Measurements from ENCODE around the gene CSF3R.
"Not testable (repeated sequence)": the region's sequence is repeated elsewhere in the genome, so short reads cannot be mapped to it uniquely, and the experiment has no call there.

CSF3R gene

DNA sequence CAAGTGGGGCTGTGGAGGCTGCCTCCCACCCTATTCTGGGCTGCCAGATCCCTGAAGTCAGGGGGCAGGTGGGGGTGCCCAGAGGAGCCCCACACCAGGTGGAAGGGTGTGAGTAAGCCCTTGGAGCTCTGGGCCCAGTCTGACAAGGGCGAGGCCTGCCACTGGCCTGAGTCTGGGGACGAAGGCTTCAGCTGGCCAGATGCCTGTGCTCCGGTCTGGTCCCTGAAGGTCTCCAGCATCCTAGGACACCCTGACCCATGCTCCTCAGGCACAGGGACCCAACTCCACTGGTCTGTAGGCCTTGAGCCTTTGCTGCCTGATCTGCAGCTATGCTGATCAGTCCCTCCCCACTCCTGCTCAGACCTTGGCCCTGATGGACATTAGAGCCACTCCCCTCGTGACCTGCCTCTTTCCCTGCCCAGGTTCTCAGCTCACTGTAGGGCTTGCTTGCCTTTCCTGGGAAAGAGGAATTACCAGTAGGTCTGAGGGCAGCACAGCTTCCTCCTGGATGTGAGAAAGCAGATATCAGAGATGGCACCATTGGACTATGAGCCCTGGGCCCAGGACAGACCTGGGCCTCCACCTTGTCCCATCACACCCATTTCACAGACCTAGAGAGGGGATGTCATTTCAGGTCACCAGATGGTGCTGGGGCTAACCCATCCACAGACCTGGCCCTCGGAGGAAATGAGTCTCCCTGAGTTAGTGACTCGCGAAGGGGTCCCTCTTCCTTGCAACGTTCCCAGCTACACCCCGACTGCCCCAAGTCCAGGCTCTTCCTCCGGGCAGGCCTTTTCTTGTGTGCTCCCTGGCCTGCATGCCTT, 32.8 kb upstream of the CSF3R start:
- DNase-seq (ENCODE audit: insufficient read length, low spot score) (no peak), FAIRE-seq (no peak)
- TF ChIP-seq POLR2A (IDR thresholded peaks at IDR 0.05; ENCODE audit: low read depth, low read length) = no peak
- no peak for TF ChIP-seq PAX5 (IDR thresholded peaks at IDR 0.05; ENCODE audit: insufficient read depth, low read length, severe bottlenecking)
- no peak for TF ChIP-seq POU2F2 (IDR thresholded peaks at IDR 0.05; ENCODE audit: low read depth, low read length)
- no peak for TF ChIP-seq TAF1 (IDR thresholded peaks at IDR 0.05; ENCODE audit: low read depth, low read length)
- no peak for TF ChIP-seq POLR2AphosphoS5 (IDR thresholded peaks at IDR 0.05; ENCODE audit: low read depth, low read length)
- TF ChIP-seq SPI1 (IDR thresholded peaks at IDR 0.05; ENCODE audit: low read depth, low read length) = no peak

DNA sequence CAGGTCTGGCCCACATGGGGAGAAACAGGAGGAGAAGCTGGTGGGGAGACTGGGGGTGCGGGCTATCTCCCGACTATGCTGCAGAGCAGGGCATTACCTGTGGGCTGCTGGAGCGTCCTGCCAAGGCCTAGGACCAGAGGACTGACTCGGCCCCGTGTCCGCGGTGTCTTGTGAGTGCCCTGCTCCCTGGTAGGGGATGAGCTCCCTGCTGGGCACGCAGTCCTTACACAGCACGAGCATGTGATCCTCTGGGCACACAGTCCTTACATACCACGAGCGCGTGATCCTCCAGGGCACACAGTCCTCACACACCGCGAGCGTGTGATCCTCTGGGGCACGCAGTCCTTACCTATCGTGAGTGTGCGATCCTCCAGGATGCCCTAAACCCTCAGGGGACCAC, 31.8 kb upstream of the CSF3R start:
- DNase-seq (ENCODE audit: insufficient read length, low spot score) = no peak
- no peak for FAIRE-seq
- TF ChIP-seq SPI1 (IDR thresholded peaks at IDR 0.05; ENCODE audit: low read depth, low read length) (no peak), TAF1 (IDR thresholded peaks at IDR 0.05; ENCODE audit: low read depth, low read length) (no peak), POU2F2 (IDR thresholded peaks at IDR 0.05; ENCODE audit: low read depth, low read length) (no peak)

DNA sequence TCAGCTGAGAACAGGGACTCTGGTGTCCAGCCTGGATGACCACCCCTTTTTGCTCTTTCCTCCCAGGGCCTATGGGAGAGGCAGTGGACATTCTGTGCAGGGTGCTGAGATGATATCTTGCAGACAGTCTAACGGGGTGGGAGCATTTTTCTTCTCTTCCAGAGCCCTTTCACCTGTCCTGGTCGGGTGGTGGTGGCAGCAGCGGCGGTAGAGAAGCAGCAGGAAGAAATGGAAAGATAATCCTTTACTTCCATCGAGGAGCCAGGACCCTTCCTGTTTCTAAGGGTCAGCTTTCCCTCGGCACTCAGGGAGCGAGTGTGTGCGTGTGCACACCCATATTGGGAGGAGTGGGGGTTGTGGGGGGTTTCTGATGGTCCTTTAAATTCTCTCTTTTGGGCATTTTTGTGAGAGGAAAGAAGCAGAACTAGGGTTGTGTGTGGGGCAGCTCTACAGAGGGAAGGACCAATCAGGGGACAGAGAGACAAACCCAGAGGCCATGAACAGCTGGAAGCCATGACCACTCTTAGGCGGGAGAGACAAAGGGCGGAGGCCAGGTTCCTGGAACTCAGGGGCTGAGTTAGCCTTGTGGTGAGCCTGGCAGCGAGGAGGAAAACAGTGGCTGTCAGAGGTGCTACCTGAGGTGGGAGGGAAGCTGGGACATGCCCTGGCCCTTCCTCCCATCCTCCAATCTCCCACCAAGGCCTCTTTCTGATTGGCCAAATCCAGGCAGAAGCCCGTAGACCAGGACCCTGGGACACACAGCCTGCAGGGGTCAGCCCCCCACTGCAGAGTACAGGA, 31.2 kb upstream of the CSF3R start:
- FAIRE-seq (no peak), DNase-seq (ENCODE audit: insufficient read length, low spot score) (no peak)
- TF ChIP-seq SPI1 (IDR thresholded peaks at IDR 0.05; ENCODE audit: low read depth, low read length) (no peak), PAX5 (IDR thresholded peaks at IDR 0.05; ENCODE audit: insufficient read depth, low read length, severe bottlenecking) (no peak), POLR2AphosphoS5 (IDR thresholded peaks at IDR 0.05; ENCODE audit: low read depth, low read length) (no peak), POLR2A (IDR thresholded peaks at IDR 0.05; ENCODE audit: low read depth, low read length) (no peak), TAF1 (IDR thresholded peaks at IDR 0.05; ENCODE audit: low read depth, low read length) (no peak), POU2F2 (IDR thresholded peaks at IDR 0.05; ENCODE audit: low read depth, low read length) (no peak)

DNA sequence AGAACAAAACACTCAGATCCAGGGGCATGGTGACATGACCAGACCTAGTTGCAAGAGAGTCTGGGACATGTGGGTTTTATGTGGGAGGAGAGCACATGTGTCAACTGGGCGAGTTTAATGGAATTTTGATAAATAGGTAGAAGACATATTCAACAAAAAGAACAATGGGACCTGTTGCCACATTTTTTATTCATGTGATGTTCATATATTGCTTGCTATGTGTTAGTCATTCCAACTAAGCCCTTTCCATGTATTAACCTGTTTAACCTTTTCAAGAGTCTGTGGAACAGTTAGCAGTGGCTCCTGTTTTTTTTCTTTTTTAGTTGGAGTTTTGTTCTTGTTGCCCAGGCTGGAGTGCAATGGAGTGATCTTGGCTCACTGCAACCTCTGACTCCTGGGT, 30.1 kb upstream of the CSF3R start:
- FAIRE-seq (no peak), DNase-seq (ENCODE audit: insufficient read length, low spot score) (no peak)
- TF ChIP-seq POLR2A (IDR thresholded peaks at IDR 0.05; ENCODE audit: low read depth, low read length) (no peak), POLR2AphosphoS5 (IDR thresholded peaks at IDR 0.05; ENCODE audit: low read depth, low read length) (no peak), PAX5 (IDR thresholded peaks at IDR 0.05; ENCODE audit: insufficient read depth, low read length, severe bottlenecking) (no peak), TAF1 (IDR thresholded peaks at IDR 0.05; ENCODE audit: low read depth, low read length) (no peak), POU2F2 (IDR thresholded peaks at IDR 0.05; ENCODE audit: low read depth, low read length) (no peak), SPI1 (IDR thresholded peaks at IDR 0.05; ENCODE audit: low read depth, low read length) (no peak)

DNA sequence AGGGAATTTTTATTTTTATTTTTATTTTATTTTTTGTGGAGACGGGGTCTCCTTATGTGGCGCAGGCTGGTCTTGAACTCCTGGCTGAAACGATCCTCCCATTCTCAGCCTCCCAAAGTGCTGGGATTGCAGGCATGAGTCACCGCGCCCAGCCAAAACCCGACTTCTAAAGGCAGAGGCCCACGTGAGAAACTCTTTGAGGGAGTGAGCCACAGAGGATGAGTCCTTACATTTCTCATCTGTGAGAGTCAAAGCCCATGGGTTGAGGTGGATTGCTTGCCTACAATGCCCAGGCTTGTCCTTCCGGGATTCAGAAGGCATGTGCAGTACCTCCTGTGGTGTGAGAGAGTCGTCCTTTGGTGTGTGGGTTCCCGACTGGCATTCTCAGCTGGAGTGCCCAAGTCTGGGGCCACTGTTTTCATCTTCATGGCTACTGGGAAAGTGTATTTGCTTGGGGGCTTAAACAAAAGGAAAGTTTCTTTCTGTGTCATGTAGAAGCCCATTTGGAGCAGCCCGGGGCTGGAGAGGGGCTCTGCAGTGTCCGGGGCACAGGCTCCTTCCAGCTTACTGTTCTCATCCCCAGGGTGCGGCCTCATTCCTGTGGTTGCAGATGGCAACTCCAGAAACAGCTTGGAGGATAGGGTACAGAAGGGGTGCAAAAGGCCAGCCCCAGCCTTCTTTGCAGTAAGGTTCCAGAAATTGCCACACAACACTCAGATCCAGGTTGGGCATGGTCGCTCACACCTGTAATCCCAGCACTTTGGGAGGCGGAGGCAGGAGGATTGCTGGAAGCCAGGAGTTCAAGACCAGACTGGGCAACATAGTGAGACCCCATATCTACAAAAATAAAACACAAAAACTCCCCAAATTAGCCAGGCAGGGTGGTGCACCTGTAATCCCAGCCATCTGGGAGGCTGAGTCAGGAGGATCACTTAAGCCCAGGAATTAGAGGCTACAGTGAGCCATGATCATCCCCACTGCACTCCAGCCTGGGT, 29.4 kb upstream of the CSF3R start:
- TF ChIP-seq SPI1 (IDR thresholded peaks at IDR 0.05; ENCODE audit: low read depth, low read length) (no peak), PAX5 (IDR thresholded peaks at IDR 0.05; ENCODE audit: insufficient read depth, low read length, severe bottlenecking) (no peak), TAF1 (IDR thresholded peaks at IDR 0.05; ENCODE audit: low read depth, low read length) (no peak), POLR2A (IDR thresholded peaks at IDR 0.05; ENCODE audit: low read depth, low read length) (no peak), POU2F2 (IDR thresholded peaks at IDR 0.05; ENCODE audit: low read depth, low read length) (no peak), POLR2AphosphoS5 (IDR thresholded peaks at IDR 0.05; ENCODE audit: low read depth, low read length) (no peak)
- FAIRE-seq = no peak
- no peak for DNase-seq (ENCODE audit: insufficient read length, low spot score)

DNA sequence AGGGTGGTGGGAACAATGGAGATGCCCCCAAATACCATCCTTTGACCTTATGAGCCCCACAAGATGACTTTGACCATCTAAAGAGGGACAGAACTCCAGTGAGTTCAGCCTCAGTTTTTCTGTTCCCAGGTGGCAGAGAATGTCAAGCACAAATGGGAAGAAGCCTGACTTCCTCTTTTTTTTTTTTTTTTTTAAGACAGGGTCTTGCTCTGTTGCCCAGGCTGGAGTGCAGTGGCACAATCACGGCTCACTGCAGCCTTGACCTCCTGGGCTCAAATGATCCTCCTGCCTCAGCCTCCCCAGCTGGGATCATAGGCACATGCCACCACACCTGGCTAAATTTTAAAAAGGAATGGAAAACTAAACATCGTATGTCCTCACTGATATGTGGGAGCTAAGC, 28.5 kb upstream of the CSF3R start:
- not testable (repeated sequence) for DNase-seq (ENCODE audit: insufficient read length, low spot score); FAIRE-seq
- TF ChIP-seq SPI1 (IDR thresholded peaks at IDR 0.05; ENCODE audit: low read depth, low read length) = peak; percentile 62

DNA sequence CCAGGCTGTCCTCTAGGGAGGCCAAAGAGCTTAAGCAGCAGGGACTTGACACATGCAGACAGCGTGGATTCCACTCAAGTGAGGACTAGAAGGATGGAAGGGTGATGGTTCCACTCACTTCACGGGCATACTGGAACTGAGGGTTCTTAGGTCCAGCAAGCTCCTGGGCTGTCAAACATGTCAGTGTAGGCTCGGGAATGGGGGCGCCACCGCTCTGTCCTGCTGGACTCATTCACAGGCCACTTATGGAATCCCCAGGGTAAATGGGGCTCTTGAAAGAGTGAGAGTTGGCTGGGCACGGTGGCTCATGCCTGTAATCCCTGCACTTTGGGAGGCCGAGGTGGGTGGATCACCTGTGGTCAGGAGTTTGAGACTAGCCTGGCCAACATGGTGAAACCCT, 27.7 kb upstream of the CSF3R start:
- FAIRE-seq = no peak
- TF ChIP-seq POLR2AphosphoS5 (IDR thresholded peaks at IDR 0.05; ENCODE audit: low read depth, low read length) (no peak), POLR2A (IDR thresholded peaks at IDR 0.05; ENCODE audit: low read depth, low read length) (no peak), PAX5 (IDR thresholded peaks at IDR 0.05; ENCODE audit: insufficient read depth, low read length, severe bottlenecking) (no peak), SPI1 (IDR thresholded peaks at IDR 0.05; ENCODE audit: low read depth, low read length) (no peak), TAF1 (IDR thresholded peaks at IDR 0.05; ENCODE audit: low read depth, low read length) (no peak), POU2F2 (IDR thresholded peaks at IDR 0.05; ENCODE audit: low read depth, low read length) (no peak)
- DNase-seq (ENCODE audit: insufficient read length, low spot score) = no peak

DNA sequence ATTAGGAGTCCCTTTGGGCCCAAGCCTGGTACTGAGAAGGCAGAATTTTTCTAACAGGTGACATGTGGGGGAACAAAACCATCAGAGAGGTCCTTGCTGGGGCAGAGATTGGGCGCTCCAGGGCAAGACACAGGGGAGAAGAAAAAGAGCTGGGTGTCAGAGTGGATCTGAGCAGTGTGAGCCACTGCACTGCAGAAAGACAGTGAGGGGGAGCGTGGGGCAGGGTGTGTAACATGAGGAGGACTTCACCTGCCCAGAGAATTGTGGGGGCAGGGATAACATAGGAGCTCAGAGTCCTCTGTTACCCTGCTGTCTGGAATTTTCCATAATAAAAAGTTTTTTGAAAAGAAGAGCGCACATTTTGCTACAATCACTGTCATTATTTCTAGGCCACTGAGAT, 25.5 kb upstream of the CSF3R start:
- FAIRE-seq (no peak), DNase-seq (ENCODE audit: insufficient read length, low spot score) (no peak)
- no peak for TF ChIP-seq PAX5 (IDR thresholded peaks at IDR 0.05; ENCODE audit: insufficient read depth, low read length, severe bottlenecking)
- TF ChIP-seq POLR2AphosphoS5 (IDR thresholded peaks at IDR 0.05; ENCODE audit: low read depth, low read length) = no peak
- TF ChIP-seq SPI1 (IDR thresholded peaks at IDR 0.05; ENCODE audit: low read depth, low read length) = no peak
- no peak for TF ChIP-seq POU2F2 (IDR thresholded peaks at IDR 0.05; ENCODE audit: low read depth, low read length)

DNA sequence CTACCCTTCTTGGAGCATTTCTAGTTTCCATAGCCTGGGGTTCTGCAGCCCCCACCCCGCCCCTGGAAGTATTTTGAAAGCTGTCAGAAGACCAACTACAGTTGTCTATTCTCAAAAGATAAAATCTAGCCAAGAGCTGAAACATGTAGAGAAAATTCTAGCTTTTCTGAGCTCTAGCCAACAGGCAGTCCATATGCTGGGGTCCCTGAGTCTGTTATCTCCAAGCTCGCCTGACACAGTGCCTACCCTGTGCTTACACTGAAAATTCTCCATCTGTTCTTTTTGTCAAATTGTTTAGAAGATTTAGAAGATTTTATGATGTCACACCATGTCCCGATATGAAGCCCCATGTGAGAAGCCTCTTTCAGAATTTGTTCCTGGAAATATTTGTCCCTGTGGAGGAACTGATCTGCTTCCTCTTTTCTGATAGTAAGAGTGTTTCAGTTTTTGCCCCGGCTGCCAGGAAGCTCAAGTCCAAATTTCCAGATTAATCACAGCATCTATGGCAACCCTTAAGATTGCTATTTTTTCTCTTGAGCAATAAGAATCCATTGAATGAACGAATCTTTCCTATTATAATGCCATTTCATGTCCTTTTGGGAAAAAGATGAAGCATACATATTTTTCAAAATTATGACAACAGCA, 23.7 kb upstream of the CSF3R start:
- TF ChIP-seq POLR2AphosphoS5 (IDR thresholded peaks at IDR 0.05; ENCODE audit: low read depth, low read length) = no peak
- no peak for TF ChIP-seq SPI1 (IDR thresholded peaks at IDR 0.05; ENCODE audit: low read depth, low read length)
- TF ChIP-seq PAX5 (IDR thresholded peaks at IDR 0.05; ENCODE audit: insufficient read depth, low read length, severe bottlenecking) = no peak
- no peak for TF ChIP-seq POU2F2 (IDR thresholded peaks at IDR 0.05; ENCODE audit: low read depth, low read length)
- TF ChIP-seq TAF1 (IDR thresholded peaks at IDR 0.05; ENCODE audit: low read depth, low read length) = no peak
- no peak for TF ChIP-seq POLR2A (IDR thresholded peaks at IDR 0.05; ENCODE audit: low read depth, low read length)
- no peak for FAIRE-seq
- DNase-seq (ENCODE audit: insufficient read length, low spot score) = no peak
